Middle frontal gyrus (tissue), 1 donor: Measurements from ENCODE around the gene TSPAN10.

Experiments
- DNase-seq: peaks from one replicate; pipeline ENCODE4 v3.0.0-alpha.2; 2015; ENCODE audit warnings: low spot score; ENCODE audit errors: extremely low spot score

Gene TSPAN10

DNA sequence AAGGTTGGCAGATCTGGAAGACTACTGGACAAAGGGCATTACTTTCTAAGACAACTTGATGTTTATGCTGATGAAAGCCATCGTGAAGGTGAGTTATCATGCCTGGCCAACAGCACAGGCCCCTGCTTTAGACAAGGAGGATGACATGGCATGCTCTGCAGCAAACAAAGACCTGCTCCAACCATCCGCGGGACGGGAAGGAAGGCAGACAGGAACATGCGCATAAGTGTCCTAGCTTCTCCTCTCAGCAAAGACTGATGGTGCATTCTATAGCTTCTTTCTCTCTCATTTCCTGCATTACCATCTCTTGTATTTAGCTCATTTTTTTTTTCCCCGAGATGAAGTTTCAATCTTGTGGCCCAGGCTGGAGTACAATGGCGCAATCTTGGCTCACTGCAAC is 5.5 kb upstream of the TSPAN10 start:
- no peak for DNase-seq

DNA sequence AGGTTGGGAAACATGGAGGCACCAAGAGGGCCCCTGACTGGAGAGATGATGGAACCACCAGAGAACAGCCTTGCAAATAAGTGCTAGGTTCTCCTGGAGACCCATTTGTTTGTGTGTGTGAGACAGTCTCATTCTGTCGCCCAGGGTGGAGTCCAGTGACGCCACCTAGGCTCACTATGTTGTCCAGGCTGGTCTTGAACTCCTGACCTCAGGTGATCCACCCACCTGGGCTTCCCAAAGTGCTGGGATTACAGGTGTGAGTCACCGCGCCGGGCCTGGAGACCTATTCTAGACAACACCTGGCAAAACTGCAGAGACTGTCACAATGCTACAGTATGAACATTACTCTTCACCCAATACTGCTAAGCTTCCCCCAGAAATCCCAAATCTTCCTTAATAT is 1.6 kb upstream of the TSPAN10 start:
- no peak for DNase-seq

DNA sequence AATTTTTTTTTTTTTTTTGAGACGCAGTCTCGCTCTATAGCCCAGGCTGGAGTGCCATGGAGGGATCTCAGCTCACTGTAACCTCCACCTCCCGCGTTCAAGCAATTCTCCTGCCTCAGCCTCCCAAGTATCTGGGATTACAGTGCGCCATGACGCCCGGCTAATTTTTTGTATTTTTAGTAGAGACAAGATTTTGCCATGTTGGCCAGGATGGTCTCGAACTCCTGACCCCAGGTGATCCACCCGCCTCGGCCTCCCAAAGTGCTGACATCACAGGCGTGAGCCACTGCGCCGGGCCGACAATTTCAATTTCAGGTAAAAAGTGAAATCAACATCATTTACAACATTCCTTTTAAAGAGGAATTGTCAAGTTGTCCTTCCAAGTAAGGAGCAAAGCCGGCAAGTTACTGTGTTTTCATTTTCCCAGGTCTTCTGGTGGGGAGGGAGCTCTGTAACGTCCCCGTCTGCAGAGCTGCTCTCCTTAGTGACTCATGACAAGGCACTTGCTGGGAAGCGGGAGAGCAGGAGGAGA is 957 bp upstream of the TSPAN10 start:
- no peak for DNase-seq

GRCh38 chr17:81638683-81639082 is 1.7 kb downstream of the TSPAN10 start:
- DNase-seq: no peak

- no peak for DNase-seq
These were observed 3.0 kb downstream of the TSPAN10 start for GRCh38 chr17:81640011-81640410.

GRCh38 chr17:81641825-81642489 is 5.0 kb downstream of the TSPAN10 start:
- DNase-seq: no peak

DNA sequence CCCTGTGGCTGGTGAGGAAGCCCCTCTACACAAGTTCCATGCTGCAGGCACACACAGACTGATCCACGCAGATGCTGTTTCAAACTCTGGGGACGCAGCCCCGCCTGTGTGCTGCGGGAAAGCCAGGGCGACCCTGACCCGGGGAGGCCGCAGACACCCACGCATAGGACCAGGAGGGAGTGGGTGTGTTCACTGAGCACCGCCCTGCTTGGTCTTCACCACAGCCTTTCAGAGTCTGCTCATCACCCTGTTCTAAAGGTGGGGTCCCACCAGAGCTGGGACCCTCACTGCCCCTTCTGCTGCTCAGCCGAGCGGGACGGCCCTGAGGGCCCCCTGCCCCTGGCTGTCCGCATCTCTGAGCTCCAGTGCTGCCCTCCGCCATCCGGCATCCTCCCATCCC is 7.5 kb downstream of the TSPAN10 start:
- no peak for DNase-seq

DNA sequence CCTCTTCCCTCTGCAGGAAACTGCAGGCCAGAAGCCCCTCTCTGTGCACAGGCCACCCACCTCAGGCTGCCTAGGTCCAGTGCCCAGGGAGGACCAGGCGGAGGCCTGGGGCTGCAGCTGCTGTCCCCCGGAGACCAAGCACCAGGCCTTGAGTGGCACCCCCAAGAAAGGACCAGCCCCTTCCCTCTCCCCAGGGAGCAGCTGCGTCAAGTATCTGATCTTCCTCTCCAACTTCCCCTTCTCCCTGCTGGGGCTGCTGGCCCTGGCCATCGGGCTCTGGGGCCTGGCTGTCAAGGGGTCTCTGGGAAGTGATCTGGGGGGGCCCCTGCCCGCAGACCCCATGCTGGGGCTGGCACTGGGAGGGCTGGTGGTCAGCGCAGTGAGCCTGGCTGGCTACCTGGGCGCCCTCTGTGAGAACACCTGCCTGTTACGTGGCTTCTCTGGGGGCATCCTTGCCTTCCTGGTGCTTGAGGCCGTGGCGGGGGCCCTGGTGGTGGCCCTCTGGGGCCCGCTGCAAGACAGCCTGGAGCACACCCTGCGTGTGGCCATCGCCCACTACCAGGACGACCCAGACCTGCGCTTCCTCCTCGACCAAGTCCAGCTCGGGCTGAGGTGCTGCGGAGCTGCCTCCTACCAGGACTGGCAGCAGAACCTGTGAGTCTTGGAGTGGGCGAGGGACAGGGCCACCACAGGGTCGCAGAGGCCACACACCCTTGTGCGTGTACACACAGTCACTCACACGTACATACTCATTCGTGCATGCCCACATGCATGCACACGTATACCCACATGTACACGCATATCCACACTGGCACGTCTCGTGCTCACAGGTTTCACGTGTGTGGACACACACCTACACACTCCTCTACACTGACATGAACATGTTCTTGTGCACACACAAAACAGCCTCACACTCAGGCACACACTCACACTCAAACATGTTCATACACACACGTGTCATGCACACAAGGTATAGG is 8.3 kb downstream of the TSPAN10 start:
- no peak for DNase-seq

- no peak for DNase-seq
These were observed 10.0 kb downstream of the TSPAN10 start for GRCh38 chr17:81646869-81647600.

- no peak for DNase-seq
These were observed 10.6 kb downstream of the TSPAN10 start for GRCh38 chr17:81647640-81648012.

DNA sequence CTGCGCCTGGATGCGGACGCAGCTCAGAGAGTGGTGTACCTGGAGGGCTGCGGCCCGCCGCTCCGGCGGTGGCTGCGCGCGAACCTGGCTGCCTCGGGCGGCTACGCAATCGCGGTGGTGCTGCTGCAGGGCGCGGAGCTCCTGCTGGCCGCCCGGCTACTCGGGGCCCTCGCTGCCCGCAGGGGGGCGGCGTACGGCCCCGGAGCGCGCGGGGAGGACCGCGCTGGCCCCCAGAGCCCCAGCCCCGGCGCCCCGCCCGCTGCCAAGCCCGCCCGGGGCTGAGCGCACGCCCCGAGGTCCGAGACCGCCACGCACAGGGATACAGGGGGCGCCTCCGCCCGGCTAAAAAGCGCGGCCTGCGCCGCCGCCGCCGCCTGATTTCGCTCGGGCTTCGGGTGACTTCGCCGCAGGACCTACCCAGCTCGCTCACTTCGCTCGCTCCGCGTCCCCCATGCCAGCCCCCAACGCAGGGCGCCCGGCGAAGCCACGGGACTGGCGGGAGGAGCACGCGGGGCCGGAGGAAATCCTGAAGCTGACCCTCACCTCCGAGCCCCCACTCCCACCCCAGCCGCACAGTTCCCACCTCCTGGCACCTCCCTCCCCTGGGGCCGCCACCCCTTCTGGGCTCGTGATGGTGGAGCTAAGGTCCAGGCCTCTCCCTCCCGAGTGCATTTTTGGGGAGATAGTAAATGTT is 11.2 kb downstream of the TSPAN10 start:
- no peak for DNase-seq

DNA sequence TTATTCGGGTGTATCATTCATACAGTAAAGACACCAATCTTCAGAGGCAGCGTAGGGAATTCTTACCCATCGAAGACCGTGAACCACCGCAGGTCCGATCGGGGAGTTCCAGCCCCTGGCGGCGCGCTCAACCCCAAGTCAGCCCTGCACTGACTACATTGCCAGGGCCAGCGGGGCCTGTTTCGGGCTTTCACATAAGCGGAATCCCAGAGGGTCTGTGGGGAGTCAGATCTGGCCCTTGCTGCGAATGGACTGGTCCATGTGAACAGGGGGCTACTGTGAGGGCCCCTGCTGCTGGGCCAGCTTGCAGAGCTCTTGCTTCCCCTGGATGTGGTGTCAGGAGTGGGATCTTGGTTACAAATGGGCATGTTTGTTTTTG is 11.7 kb downstream of the TSPAN10 start:
- no peak for DNase-seq

- DNase-seq: no peak
These were observed 14.0 kb downstream of the TSPAN10 start for GRCh38 chr17:81650951-81651350.

DNA sequence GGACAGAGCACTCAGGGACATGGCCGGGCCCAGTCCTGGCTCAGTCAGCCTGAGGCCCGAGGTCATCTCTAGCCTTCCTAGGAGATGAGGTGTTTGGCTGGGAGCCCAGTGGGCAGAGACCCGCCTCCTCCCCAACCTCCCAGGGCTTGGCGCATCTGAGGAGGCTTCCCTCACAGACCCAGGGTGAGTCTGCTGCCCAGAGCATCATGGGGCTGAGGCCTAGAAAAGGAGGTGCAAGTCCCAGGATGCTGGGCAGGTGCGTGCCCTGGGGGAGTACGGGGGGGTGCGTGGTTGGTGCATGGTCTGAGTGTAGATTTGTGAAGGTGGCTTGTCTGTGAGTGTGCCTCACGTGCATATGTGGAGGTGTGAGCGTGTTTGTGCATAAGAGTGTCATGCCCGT is 14.7 kb downstream of the TSPAN10 start:
- no peak for DNase-seq

DNA sequence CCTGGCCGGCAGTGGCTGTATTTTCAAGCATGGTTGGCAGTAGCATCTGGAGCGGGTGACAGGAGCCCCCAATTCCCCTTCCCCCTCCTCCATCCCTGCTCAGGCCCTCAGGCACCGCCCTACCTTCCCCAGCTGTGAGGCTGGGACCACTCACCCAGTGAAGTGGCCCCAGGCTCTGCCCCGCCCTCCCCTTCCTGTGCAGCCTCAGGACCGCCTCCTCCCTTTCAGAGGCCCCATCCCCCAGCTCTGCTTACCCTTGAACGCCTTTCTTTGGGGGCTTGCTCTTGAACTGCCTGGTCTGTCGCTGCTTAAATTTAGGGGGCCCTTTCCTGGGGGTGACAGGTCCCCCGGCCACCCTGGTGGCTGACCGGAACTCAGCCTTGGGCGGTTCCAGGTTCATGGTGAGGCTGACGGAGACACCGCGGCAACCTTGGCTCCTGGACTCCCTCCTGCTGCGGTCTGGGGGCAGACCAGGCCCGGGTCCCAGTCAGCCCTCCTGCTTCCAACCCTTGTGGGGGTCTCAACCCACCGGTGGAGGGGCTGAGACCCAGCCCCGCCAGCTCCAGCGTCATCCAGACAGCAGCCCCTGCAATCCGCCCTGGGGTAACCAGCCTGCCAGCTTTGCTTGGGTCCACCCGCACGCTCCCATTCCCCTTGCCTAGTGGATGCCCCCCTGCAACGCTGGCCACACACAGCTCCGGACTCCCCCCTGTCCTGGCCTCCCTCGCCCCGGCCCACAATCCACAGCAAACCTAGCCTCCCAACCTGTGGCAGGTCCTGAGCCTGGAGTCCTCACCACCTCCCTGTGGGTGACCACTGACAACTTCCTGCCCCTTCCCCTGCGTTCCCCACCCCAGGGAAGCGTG is 16.1 kb downstream of the TSPAN10 start:
- no peak for DNase-seq

- no peak for DNase-seq
These were observed 18.6 kb downstream of the TSPAN10 start for GRCh38 chr17:81655378-81656117.

DNA sequence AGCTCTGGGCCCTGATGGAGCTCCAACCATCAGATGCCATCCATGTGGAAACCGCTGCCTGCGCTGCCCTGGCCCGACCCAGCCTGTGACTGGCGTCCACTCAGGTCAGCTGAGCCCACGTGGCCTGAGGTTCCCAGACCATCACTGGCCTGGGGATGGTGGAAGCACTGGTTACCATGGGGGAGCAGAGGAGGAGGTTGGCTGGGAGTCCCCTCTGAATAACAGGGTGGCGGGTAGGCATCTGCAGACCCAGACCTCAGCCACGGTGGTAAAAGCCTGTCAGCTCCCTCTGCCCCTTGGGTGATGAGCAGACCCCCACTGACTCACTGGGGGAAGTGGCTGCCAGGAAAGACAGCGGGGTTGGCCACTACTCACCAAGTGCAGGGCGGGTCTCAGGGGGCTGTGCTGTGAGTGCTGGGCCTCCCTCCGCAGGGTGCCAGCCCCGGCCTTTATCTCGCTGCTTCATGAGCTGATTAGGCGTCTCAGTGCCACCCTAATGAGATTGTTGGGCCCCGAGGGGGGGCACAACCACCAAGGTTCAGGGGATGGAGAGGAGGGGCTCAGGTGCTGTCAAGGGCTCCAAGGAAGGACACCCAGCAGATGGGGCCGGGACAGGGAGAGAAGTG is 19.2 kb downstream of the TSPAN10 start, which contains the start of gene PDE6G:
PDE6G (minus strand) TSS at position 425 of the 626 bp plus-strand sequence. CDS start 3,237 bp downstream, outside the sequence.
- DNase-seq: no peak

DNA sequence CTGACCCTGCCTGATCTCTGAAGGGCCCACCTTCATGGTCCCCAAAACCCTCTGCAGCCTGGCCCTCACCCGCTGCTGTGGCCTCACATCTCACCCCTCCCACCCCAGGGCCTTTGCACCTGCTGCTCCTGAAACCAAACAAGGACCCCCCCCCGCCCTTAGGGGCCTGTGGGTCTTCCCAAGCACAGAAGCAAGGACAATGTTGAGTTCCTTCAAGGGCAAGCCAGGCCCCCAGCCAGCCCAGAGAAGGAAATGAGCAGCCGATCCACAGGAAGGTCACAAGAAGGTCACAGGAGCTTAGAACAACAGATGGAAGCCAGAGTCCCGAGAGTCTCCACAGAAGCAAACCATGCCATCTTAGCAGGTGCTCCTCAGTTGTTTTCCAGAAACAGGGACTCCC is 19.8 kb downstream of the TSPAN10 start:
- DNase-seq: no peak

DNA sequence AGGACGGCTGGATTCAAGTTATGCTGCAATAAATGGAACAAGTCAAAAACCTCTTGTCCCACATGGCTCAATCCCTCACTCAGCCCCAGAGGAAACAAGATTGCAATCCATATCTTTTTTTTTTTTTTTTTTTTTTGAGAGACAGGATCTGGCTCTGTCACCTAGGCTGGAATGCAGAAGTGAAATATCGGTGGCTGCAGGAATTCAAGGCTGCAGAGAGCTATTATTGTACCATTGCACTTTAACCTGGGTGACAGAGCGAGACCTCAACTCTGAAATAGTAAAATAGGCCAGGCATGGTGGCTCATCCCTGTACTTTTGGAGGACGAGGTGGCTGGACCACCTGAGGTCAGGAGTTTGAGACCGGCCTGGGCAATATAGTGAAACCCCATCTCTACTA is 22.0 kb downstream of the TSPAN10 start:
- DNase-seq: no peak
